ENCODE measurements around the gene YES1.

DNA sequence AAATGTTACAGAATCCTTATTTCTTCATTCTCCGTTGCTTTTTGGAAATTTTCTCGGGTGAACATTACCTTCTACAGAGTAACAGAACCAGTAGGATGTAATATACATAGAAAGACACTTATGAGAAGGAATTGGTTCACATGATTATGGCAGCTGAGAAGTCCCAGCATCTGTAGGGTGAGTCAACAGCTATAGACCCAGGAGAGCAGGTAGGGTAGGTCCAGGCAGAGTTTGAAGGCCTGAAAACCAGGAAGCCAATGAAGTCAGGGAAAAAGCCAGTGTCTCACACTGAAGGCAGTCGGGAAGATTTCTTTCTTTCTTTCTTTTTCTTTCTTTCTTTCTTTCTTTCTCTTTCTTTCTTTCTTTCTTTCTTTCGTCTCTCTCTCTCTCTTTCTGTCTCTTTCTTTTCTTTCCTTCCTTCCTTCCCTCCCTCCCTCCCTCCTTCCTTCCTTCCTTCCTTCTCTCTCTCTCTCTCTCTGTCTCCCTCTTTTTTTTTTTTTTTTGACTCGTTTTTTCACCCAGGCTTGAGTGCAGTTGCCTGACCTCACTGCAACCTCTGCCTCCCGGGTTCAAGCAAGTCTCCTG lies 15.1 kb upstream of the YES1 start:
- TF ChIP-seq CTCF (IDR thresholded peaks at IDR 0.05), result no peak
- no peak for TF ChIP-seq POLR2A (IDR thresholded peaks at IDR 0.05)
- TF ChIP-seq POLR2AphosphoS5 (IDR thresholded peaks at IDR 0.05), result no peak

Measured in prostate gland (tissue), 2 donors.